GM12892 (cell line): ENCODE results near the gene DNAH12.

ENCODE experiments used
- POLR2A ChIP-seq: IDR thresholded peaks from 2 replicates; pipeline ENCODE4 v1.6.1; 2011; ENCODE audit warnings: low read depth, low read length, control low read depth
- POLR2AphosphoS5 ChIP-seq: IDR thresholded peaks from 2 replicates; pipeline ENCODE4 v1.6.1; 2011; ENCODE audit warnings: low read depth, low read length, control low read depth
- TAF1 ChIP-seq: IDR thresholded peaks from 2 replicates; pipeline ENCODE4 v1.6.1; 2011; ENCODE audit warnings: low read depth, mild to moderate bottlenecking, control low read depth, low read length, borderline replicate concordance

GRCh38 chr3:57288403-57288802 lies 255.7 kb downstream of the DNAH12 start:
- no peak for TF ChIP-seq POLR2A
- TF ChIP-seq POLR2AphosphoS5 = no peak
- no peak for TF ChIP-seq TAF1
